Panc1 (cell line): Measurements from ENCODE around the gene SLC25A41.

Experiments used
- POLR2AphosphoS5 ChIP-seq: IDR thresholded peaks from 2 replicates; pipeline ENCODE4 v1.6.1; 2012; ENCODE audit warnings: mild to moderate bottlenecking, low read depth, low read length, moderate library complexity
- SIN3A ChIP-seq: IDR thresholded peaks from 2 replicates; pipeline ENCODE4 v1.6.1; 2012; ENCODE audit warnings: low read depth, mild to moderate bottlenecking, low read length, moderate library complexity, borderline replicate concordance; ENCODE audit not compliant: insufficient read depth
- TF ChIP-seq, protein P1 (sequence below): fragments of 450-650 bp; IDR thresholded peaks from 2 replicates; pipeline ENCODE4 v1.5.1; 2017; ENCODE audit warnings: mild to moderate bottlenecking
- TF ChIP-seq, protein P2 (sequence below), 2 experiments: IDR thresholded peaks; 2 replicates each; pipeline ENCODE4 v1.6.1; 2011 to 2012; ENCODE audit warnings: low read depth in 2 of 2, control low read depth in 1 of 2, low read length in 1 of 2, mild to moderate bottlenecking in 1 of 2, moderate library complexity in 1 of 2; ENCODE audit not compliant: insufficient read depth in 1 of 2

DNA sequence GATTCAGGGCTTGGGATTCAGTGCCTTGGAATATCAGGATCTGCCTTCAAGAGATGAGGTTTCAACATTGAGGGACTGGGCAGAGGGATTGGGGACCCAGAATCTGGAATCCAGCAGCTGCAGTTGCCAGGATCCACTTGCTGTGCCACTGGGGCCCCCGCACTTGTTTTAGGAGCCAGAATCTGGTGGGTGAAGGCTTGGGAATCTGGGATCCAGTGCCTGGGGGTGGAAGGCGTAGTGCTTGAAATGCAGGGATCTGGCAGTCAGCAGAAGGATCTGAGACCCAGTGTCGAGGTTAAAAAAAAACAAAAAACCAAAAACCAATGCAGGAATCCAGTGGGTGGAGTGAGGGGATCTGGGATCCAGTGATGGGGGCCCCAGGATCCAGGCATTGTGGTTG lies 7.3 kb upstream of the SLC25A41 start:
- TF ChIP-seq SIN3A = no peak
- TF ChIP-seq, protein P1, sequence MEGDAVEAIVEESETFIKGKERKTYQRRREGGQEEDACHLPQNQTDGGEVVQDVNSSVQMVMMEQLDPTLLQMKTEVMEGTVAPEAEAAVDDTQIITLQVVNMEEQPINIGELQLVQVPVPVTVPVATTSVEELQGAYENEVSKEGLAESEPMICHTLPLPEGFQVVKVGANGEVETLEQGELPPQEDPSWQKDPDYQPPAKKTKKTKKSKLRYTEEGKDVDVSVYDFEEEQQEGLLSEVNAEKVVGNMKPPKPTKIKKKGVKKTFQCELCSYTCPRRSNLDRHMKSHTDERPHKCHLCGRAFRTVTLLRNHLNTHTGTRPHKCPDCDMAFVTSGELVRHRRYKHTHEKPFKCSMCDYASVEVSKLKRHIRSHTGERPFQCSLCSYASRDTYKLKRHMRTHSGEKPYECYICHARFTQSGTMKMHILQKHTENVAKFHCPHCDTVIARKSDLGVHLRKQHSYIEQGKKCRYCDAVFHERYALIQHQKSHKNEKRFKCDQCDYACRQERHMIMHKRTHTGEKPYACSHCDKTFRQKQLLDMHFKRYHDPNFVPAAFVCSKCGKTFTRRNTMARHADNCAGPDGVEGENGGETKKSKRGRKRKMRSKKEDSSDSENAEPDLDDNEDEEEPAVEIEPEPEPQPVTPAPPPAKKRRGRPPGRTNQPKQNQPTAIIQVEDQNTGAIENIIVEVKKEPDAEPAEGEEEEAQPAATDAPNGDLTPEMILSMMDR = no peak
- TF ChIP-seq, protein P2, sequence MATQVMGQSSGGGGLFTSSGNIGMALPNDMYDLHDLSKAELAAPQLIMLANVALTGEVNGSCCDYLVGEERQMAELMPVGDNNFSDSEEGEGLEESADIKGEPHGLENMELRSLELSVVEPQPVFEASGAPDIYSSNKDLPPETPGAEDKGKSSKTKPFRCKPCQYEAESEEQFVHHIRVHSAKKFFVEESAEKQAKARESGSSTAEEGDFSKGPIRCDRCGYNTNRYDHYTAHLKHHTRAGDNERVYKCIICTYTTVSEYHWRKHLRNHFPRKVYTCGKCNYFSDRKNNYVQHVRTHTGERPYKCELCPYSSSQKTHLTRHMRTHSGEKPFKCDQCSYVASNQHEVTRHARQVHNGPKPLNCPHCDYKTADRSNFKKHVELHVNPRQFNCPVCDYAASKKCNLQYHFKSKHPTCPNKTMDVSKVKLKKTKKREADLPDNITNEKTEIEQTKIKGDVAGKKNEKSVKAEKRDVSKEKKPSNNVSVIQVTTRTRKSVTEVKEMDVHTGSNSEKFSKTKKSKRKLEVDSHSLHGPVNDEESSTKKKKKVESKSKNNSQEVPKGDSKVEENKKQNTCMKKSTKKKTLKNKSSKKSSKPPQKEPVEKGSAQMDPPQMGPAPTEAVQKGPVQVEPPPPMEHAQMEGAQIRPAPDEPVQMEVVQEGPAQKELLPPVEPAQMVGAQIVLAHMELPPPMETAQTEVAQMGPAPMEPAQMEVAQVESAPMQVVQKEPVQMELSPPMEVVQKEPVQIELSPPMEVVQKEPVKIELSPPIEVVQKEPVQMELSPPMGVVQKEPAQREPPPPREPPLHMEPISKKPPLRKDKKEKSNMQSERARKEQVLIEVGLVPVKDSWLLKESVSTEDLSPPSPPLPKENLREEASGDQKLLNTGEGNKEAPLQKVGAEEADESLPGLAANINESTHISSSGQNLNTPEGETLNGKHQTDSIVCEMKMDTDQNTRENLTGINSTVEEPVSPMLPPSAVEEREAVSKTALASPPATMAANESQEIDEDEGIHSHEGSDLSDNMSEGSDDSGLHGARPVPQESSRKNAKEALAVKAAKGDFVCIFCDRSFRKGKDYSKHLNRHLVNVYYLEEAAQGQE (IDR thresholded peaks at IDR 0.05; ENCODE audit: insufficient read depth in 1 of 2, low read depth in 2 of 2, low read length in 1 of 2) = no peak
- no peak for TF ChIP-seq POLR2AphosphoS5
